Glomerular endothelial cell (primary cell): ENCODE measurements around the gene THAP9. TPM values are rescaled to one million over a fixed set of nuclear protein-coding genes. Genes with fewer than 3 reads are reported as not detected.
"Not testable (repeated sequence)": the region's sequence is repeated elsewhere in the genome, so short reads cannot be mapped to it uniquely, and the experiment has no call there.

Source experiments
- DNase-seq: peaks from one replicate; pipeline ENCODE4 v3.0.0-alpha.2; 2011; ENCODE audit warnings: low read depth, low spot score; ENCODE audit errors: extremely low read depth
- total RNA-seq: library from RNA; depleted of rRNA; stranded (reverse); fragments of >200 nt; gene quantifications from 2 replicates; pipeline ENCODE4 v1.2.3, GENCODE V29; 2015

The THAP9 gene
- 1.4 and 2.3 TPM in 2 replicates for total RNA-seq

GRCh38 chr4:82900411-82901182 is at the start of gene THAP9:
Gene THAP9 (plus strand): TSS chr4:82900735. CDS start chr4:82900803, 68 bp downstream.
- DNase-seq, result peak; percentile 92

- no peak for DNase-seq
Observed at GRCh38 chr4:82851318-82851717, 49.2 kb upstream of the THAP9 start.

GRCh38 chr4:82851885-82852750 is 48.4 kb upstream of the THAP9 start:
- no peak for DNase-seq

GRCh38 chr4:82852751-82853285 is 47.7 kb upstream of the THAP9 start:
- DNase-seq, result no peak

- DNase-seq, result not testable (repeated sequence)
Observed at GRCh38 chr4:82860487-82860886, 40.0 kb upstream of the THAP9 start.

GRCh38 chr4:82861529-82861928 is 39.0 kb upstream of the THAP9 start:
- DNase-seq, result no peak

- no peak for DNase-seq
Observed at GRCh38 chr4:82864336-82864979, 36.1 kb upstream of the THAP9 start.

GRCh38 chr4:82865592-82865991 is 34.9 kb upstream of the THAP9 start:
- peak; percentile 85 for DNase-seq

- DNase-seq, result not testable (repeated sequence)
Observed at GRCh38 chr4:82866033-82866432, 34.5 kb upstream of the THAP9 start.

- DNase-seq, result no peak
Observed at GRCh38 chr4:82866706-82867385, 33.7 kb upstream of the THAP9 start.

GRCh38 chr4:82868572-82868971 is 32.0 kb upstream of the THAP9 start:
- no peak for DNase-seq

GRCh38 chr4:82885410-82885809 is 15.1 kb upstream of the THAP9 start:
- no peak for DNase-seq

GRCh38 chr4:82886147-82886942 is 14.2 kb upstream of the THAP9 start:
- DNase-seq, result no peak

GRCh38 chr4:82889287-82889686 is 11.2 kb upstream of the THAP9 start:
- no peak for DNase-seq

GRCh38 chr4:82890528-82890900 is 10.0 kb upstream of the THAP9 start:
- DNase-seq, result no peak

- DNase-seq, result no peak
Observed at GRCh38 chr4:82890901-82891706, 9.4 kb upstream of the THAP9 start, which contains the start of gene SEC31A. Gene SEC31A (minus strand): TSS chr4:82891153. CDS start chr4:82881936, 9,217 bp downstream.

GRCh38 chr4:82891707-82892466 is 8.6 kb upstream of the THAP9 start:
- DNase-seq, result no peak

GRCh38 chr4:82892467-82892802 is 8.1 kb upstream of the THAP9 start:
- no peak for DNase-seq
